Nephron progenitor cell (in vitro differentiated cells): ENCODE measurements around the gene UBR3.

Experiments
- DNase-seq: peaks from one replicate; pipeline ENCODE4 v3.0.0; 2021
- H3K27ac Mint-ChIP-seq: 2 replicates; pipeline ENCODE4 v1.8.0; 2021; ENCODE audit warnings: mild to moderate bottlenecking, moderate library complexity, mixed read lengths
- H3K27me3 Mint-ChIP-seq: 2 replicates; pipeline ENCODE4 v1.8.0; 2021; ENCODE audit warnings: mild to moderate bottlenecking, low read depth, mixed read lengths; ENCODE audit not compliant: poor library complexity
- H3K36me3 Mint-ChIP-seq: 2 replicates; pipeline ENCODE4 v1.8.0; 2021; ENCODE audit warnings: low read depth, mixed read lengths
- H3K4me1 Mint-ChIP-seq: 2 replicates; pipeline ENCODE4 v1.8.0; 2021; ENCODE audit warnings: mixed read lengths
- H3K4me3 Mint-ChIP-seq: 2 replicates; pipeline ENCODE4 v1.8.0; 2021; ENCODE audit warnings: mild to moderate bottlenecking, moderate library complexity, mixed read lengths
- H3K9me3 Mint-ChIP-seq: 2 replicates; pipeline ENCODE4 v1.8.0; 2021; ENCODE audit warnings: mild to moderate bottlenecking, moderate library complexity, mixed read lengths
- TF ChIP-seq, protein P1 (sequence below): fragments of 200-600 bp; sonication (generic); IDR thresholded peaks from 2 replicates; pipeline ENCODE4 v1.5.0; 2021; ENCODE audit warnings: antibody characterized with exemption

Gene UBR3

GRCh38 chr2:169978402-169979017 is 151.3 kb downstream of the UBR3 start:
- TF ChIP-seq, protein P1, sequence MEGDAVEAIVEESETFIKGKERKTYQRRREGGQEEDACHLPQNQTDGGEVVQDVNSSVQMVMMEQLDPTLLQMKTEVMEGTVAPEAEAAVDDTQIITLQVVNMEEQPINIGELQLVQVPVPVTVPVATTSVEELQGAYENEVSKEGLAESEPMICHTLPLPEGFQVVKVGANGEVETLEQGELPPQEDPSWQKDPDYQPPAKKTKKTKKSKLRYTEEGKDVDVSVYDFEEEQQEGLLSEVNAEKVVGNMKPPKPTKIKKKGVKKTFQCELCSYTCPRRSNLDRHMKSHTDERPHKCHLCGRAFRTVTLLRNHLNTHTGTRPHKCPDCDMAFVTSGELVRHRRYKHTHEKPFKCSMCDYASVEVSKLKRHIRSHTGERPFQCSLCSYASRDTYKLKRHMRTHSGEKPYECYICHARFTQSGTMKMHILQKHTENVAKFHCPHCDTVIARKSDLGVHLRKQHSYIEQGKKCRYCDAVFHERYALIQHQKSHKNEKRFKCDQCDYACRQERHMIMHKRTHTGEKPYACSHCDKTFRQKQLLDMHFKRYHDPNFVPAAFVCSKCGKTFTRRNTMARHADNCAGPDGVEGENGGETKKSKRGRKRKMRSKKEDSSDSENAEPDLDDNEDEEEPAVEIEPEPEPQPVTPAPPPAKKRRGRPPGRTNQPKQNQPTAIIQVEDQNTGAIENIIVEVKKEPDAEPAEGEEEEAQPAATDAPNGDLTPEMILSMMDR, result no peak
- no peak overlapping the region for H3K4me3 Mint-ChIP-seq
- no peaks in the 10 kb centered on the region for H3K27me3 Mint-ChIP-seq
- H3K27ac Mint-ChIP-seq, result peak overlapping the region; percentile 17
- no peak for DNase-seq
- peaks cover 52% of the 10 kb centered on the region for H3K36me3 Mint-ChIP-seq
- H3K9me3 Mint-ChIP-seq, result peaks cover 44% of the 10 kb centered on the region
- H3K4me1 Mint-ChIP-seq, result no peaks in the 10 kb centered on the region

- Mint-ChIP-seq H3K36me3 (peaks cover 47% of the 10 kb centered on the region), H3K27me3 (no peaks in the 10 kb centered on the region), H3K4me1 (no peaks in the 10 kb centered on the region), H3K27ac (no peak overlapping the region), H3K9me3 (peaks cover 39% of the 10 kb centered on the region), H3K4me3 (no peak overlapping the region)
- no peak for DNase-seq
- TF ChIP-seq, protein P1, result no peak
Observed at GRCh38 chr2:169979025-169979424, 151.8 kb downstream of the UBR3 start.

DNA sequence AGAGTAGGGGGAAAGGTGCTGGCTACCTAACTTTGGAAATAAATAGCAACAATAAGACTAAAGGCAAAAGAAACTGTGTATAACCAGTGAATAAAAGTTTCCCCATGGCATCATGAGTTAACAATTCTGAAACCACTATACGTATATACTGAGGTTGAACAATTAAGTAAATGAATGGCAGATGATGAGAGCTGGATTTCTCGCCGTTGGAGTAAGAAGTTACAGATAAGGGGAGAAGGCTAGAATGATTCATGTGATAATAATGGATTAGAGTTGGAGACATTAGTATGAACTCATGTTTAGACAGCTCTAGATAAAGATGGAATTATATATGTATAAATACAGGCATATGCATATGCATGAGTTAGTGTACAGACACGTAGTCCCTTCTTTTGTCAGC is 152.7 kb downstream of the UBR3 start:
- Mint-ChIP-seq H3K27me3 (no peaks in the 10 kb centered on the region), H3K9me3 (peaks cover 29% of the 10 kb centered on the region), H3K4me1 (no peaks in the 10 kb centered on the region), H3K27ac (no peak overlapping the region), H3K36me3 (peaks cover 37% of the 10 kb centered on the region), H3K4me3 (no peak overlapping the region)
- DNase-seq, result no peak
- TF ChIP-seq, protein P1, result no peak

GRCh38 chr2:169980643-169981042 is 153.4 kb downstream of the UBR3 start:
- TF ChIP-seq, protein P1, result no peak
- H3K27me3 Mint-ChIP-seq, result no peaks in the 10 kb centered on the region
- no peaks in the 10 kb centered on the region for H3K4me1 Mint-ChIP-seq

DNA sequence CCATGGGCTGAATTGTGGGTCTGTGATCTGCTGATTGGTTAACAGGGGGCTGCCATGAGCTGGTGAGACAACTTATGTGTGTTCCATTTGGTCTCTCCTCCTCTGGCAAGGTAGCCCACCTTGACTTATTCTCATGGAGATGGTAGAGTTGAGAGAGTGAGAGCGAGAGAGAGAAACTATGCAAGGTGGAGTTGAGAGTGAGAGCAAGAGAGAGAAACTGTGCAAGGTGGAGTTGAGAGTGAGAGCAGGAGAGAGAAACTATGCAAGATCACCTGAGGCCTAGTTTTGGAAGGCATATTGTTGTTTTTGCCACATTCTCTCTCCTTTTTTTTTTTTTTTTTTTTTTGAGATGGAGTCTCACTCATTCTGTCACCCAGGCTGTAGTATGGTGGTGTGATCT is 155.7 kb downstream of the UBR3 start:
- Mint-ChIP-seq H3K27ac (peak overlapping the region; percentile 63), H3K36me3 (peaks cover 15% of the 10 kb centered on the region), H3K9me3 (peaks cover under 1% of the 10 kb centered on the region), H3K4me3 (no peak overlapping the region), H3K4me1 (no peaks in the 10 kb centered on the region), H3K27me3 (no peaks in the 10 kb centered on the region)
- TF ChIP-seq, protein P1, result no peak
- no peak for DNase-seq

More at GRCh38 chr2:169980643-169981042, 153.4 kb downstream of the UBR3 start:
- Mint-ChIP-seq H3K4me3 (no peak overlapping the region), H3K27ac (no peak overlapping the region), H3K9me3 (peaks cover 23% of the 10 kb centered on the region), H3K36me3 (peaks cover 31% of the 10 kb centered on the region)
- no peak for DNase-seq

GRCh38 chr2:169983506-169983905 is 156.3 kb downstream of the UBR3 start:
- no peak for DNase-seq
- TF ChIP-seq, protein P1, result no peak
- Mint-ChIP-seq H3K27me3 (no peaks in the 10 kb centered on the region), H3K4me1 (no peaks in the 10 kb centered on the region), H3K9me3 (no peaks in the 10 kb centered on the region), H3K27ac (no peak overlapping the region), H3K36me3 (peaks cover 12% of the 10 kb centered on the region), H3K4me3 (no peak overlapping the region)
